Astrocyte (in vitro differentiated cells and primary cell): ENCODE data around the gene CDK6.

Experiments
- EZH2 ChIP-seq: IDR thresholded peaks from 2 replicates; pipeline ENCODE4 v1.6.1; 2012; ENCODE audit warnings: mild to moderate bottlenecking, low read length, inconsistent platforms; ENCODE audit not compliant: insufficient read depth
- TF ChIP-seq, protein P1 (sequence below): IDR thresholded peaks from 2 replicates; pipeline ENCODE4 v1.5.1; 2011; ENCODE audit warnings: low read depth, mild to moderate bottlenecking, inconsistent platforms, low read length, moderate library complexity; ENCODE audit not compliant: insufficient read depth

DNA sequence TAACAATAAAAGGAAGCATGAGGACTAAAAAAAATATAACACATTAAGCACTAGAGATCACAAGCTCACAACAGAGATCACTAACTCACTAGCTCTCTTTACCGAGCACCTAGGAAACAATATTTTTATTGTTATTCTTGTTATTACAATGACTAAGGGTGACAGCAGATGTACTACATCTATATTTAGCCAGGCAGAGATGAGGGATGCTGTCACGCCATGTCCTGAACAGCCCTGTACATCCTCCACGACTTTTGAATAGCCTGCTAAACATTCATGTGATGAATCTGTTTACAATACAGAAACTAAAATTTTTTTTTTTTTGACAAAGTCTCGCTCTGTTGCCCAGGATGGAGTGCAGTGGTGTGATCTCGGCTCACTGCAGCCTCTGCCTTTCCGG lies 268.9 kb downstream of the CDK6 start:
- no peak for TF ChIP-seq EZH2
- TF ChIP-seq, protein P1, sequence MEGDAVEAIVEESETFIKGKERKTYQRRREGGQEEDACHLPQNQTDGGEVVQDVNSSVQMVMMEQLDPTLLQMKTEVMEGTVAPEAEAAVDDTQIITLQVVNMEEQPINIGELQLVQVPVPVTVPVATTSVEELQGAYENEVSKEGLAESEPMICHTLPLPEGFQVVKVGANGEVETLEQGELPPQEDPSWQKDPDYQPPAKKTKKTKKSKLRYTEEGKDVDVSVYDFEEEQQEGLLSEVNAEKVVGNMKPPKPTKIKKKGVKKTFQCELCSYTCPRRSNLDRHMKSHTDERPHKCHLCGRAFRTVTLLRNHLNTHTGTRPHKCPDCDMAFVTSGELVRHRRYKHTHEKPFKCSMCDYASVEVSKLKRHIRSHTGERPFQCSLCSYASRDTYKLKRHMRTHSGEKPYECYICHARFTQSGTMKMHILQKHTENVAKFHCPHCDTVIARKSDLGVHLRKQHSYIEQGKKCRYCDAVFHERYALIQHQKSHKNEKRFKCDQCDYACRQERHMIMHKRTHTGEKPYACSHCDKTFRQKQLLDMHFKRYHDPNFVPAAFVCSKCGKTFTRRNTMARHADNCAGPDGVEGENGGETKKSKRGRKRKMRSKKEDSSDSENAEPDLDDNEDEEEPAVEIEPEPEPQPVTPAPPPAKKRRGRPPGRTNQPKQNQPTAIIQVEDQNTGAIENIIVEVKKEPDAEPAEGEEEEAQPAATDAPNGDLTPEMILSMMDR: no peak
